ENCODE measurements around the gene TAF12. TPM values are rescaled to one million over a fixed set of nuclear protein-coding genes. Genes with fewer than 3 reads are reported as not detected.
A peak's percentile ranks its signal among the peaks of the same experiment; 100 is the strongest.
"Not testable (repeated sequence)": the region's sequence is repeated elsewhere in the genome, so short reads cannot be mapped to it uniquely, and the experiment has no call there.

Gene TAF12
- total RNA-seq = 14.0 TPM

GRCh38 chr1:28642847-28643635 lies at the start of gene TAF12:
TSS of gene TAF12 (minus strand) at chr1:28643067. CDS start at chr1:28622081, 20,986 bp downstream.
- DNase-seq (ENCODE audit: low read depth in 2 of 3, low spot score in 2 of 3) = peak; percentile 94 to 97 (median 94)

GRCh38 chr1:28691627-28692026 lies 48.8 kb upstream of the TAF12 start:
- DNase-seq (ENCODE audit: low read depth in 2 of 3, low spot score in 2 of 3) = not testable (repeated sequence)

GRCh38 chr1:28684937-28685336 lies 42.1 kb upstream of the TAF12 start:
- DNase-seq (ENCODE audit: low read depth in 2 of 3, low spot score in 2 of 3) = no peak

GRCh38 chr1:28682840-28683239 lies 40.0 kb upstream of the TAF12 start:
- DNase-seq (ENCODE audit: low read depth in 2 of 3, low spot score in 2 of 3) = no peak

GRCh38 chr1:28680151-28680550 lies 37.3 kb upstream of the TAF12 start:
- DNase-seq (ENCODE audit: low read depth in 2 of 3, low spot score in 2 of 3) = no peak

GRCh38 chr1:28675924-28676257 lies 33.0 kb upstream of the TAF12 start:
- no peak for DNase-seq (ENCODE audit: low read depth in 2 of 3, low spot score in 2 of 3)

GRCh38 chr1:28672971-28673370 lies 30.1 kb upstream of the TAF12 start:
- not testable (repeated sequence) for DNase-seq (ENCODE audit: low read depth in 2 of 3, low spot score in 2 of 3)

- no peak for DNase-seq (ENCODE audit: low read depth in 2 of 3, low spot score in 2 of 3)
Measured at GRCh38 chr1:28671254-28671780, 28.4 kb upstream of the TAF12 start.

GRCh38 chr1:28668956-28669723 lies 26.3 kb upstream of the TAF12 start:
- peak; percentile 29 to 48 (median 44) for DNase-seq (ENCODE audit: low read depth in 2 of 3, low spot score in 2 of 3)

- peak; percentile 66 to 90 (median 80) for DNase-seq (ENCODE audit: low read depth in 2 of 3, low spot score in 2 of 3)
Measured at GRCh38 chr1:28668191-28668955, 25.5 kb upstream of the TAF12 start, which contains the start of gene GMEB1. TSS of gene GMEB1 (plus strand) at chr1:28668784. CDS start at chr1:28683613, 14,829 bp downstream.

- DNase-seq (ENCODE audit: low read depth in 2 of 3, low spot score in 2 of 3) = no peak
Measured at GRCh38 chr1:28666806-28667205, 23.9 kb upstream of the TAF12 start.

GRCh38 chr1:28663871-28664470 lies 21.1 kb upstream of the TAF12 start:
- DNase-seq (ENCODE audit: low read depth in 2 of 3, low spot score in 2 of 3) = no peak

- no peak for DNase-seq (ENCODE audit: low read depth in 2 of 3, low spot score in 2 of 3)
Measured at GRCh38 chr1:28656335-28656734, 13.5 kb upstream of the TAF12 start.

GRCh38 chr1:28655448-28656311 lies 12.8 kb upstream of the TAF12 start:
- DNase-seq (ENCODE audit: low read depth in 2 of 3, low spot score in 2 of 3) = not testable (repeated sequence)

- DNase-seq (ENCODE audit: low read depth in 2 of 3, low spot score in 2 of 3) = peak in 2 of 3 donors; percentile 10 to 14
Measured at GRCh38 chr1:28653870-28654269, 11.0 kb upstream of the TAF12 start.

GRCh38 chr1:28653063-28653462 lies 10.2 kb upstream of the TAF12 start:
- not testable (repeated sequence) for DNase-seq (ENCODE audit: low read depth in 2 of 3, low spot score in 2 of 3)

GRCh38 chr1:28648474-28649198 lies 5.8 kb upstream of the TAF12 start, which contains the start of gene RNU11:
TSS of gene RNU11 (plus strand) at chr1:28648600.
- peak in 2 of 3 donors; percentile 95 to 98 for DNase-seq (ENCODE audit: low read depth in 2 of 3, low spot score in 2 of 3)

GRCh38 chr1:28648008-28648473 lies 5.2 kb upstream of the TAF12 start:
- DNase-seq (ENCODE audit: low read depth in 2 of 3, low spot score in 2 of 3) = peak; percentile 90 to 95 (median 93)
